ENCODE results near the gene FUCA1. TPM values are rescaled to one million over a fixed set of nuclear protein-coding genes. Genes with fewer than 3 reads are reported as not detected.

FUCA1 gene
- total RNA-seq, 4 donors from 2014 or later: 10.1 to 32.2 (median 17.5) TPM

GRCh38 chr1:23795676-23796465, 72.2 kb downstream of the FUCA1 start:
- WGBS, 2 donors: 54% methylated on average over 2 of the region's 16 CpGs; no CpG with 5 or more reads in 1 of the 2 donors
- Histone ChIP-seq H3K9me3 (no peaks in the 10 kb centered on the region), H3K4me3 (no peak overlapping the region), H3K4me1 (peaks cover 32 to 70% (median 32%) of the 10 kb centered on the region in 3 donors), H3K36me3 (peaks cover 11 to 63% (median 30%) of the 10 kb centered on the region in 3 donors), H3K27me3 (no peaks in the 10 kb centered on the region), H3K27ac (peak overlapping the region in 1 of 4 donors; percentile 5)
- no peak for TF ChIP-seq POLR2A (IDR thresholded peaks at IDR 0.05)
- TF ChIP-seq CTCF (IDR thresholded peaks at IDR 0.05): no peak
- intact Hi-C loops (cut with DNase I): no loop called here
- no peak for DNase-seq

Other genes starting within 250 kb of the FUCA1 start
- gene RPL11, start 176.5 kb downstream of the FUCA1 start, total RNA-seq: 1,000 to 10,000 TPM in 2 of 4 donors, 100 to 1,000 TPM in 2; 698 to 1,431 (median 989) TPM
- gene ELOA, start 124.8 kb downstream of the FUCA1 start, total RNA-seq: 10 to 100 TPM; 37.8 to 44.0 (median 41.2) TPM
- gene PITHD1, start 89.9 kb downstream of the FUCA1 start, total RNA-seq: 10 to 100 TPM; 57.4 to 86.3 (median 78.0) TPM
- 10 to 100 TPM; 51.9 to 75.5 (median 64.4) TPM for gene LYPLA2, start 77.1 kb downstream of the FUCA1 start, total RNA-seq
- 10 to 100 TPM; 55.1 to 81.0 (median 60.4) TPM for gene GALE, start 67.5 kb downstream of the FUCA1 start, total RNA-seq
- gene HMGCL, start 42.9 kb downstream of the FUCA1 start, total RNA-seq: 10 to 100 TPM; 14.3 to 38.9 (median 26.6) TPM
- gene CNR2, start 45.1 kb upstream of the FUCA1 start, total RNA-seq: under 1 TPM in 1 of 4 donors, not detected in 3; under 0.01 TPM
- 100 to 1,000 TPM in 1 of 4 donors, 10 to 100 TPM in 3; 42.6 to 123 (median 88.7) TPM for gene PNRC2, start 91.5 kb upstream of the FUCA1 start, total RNA-seq
- 10 to 100 TPM; 45.1 to 96.1 (median 67.1) TPM for gene SRSF10, start 112.0 kb upstream of the FUCA1 start, total RNA-seq
- gene MYOM3, start 243.8 kb upstream of the FUCA1 start, total RNA-seq: 1 to 10 TPM in 1 of 4 donors, under 1 TPM in 3; 0.30 to 1.1 (median 0.56) TPM